Prostate gland (tissue), 2 donors: ENCODE measurements around the gene GPSM1.

Experiments
- CTCF ChIP-seq, 4 experiments: fragments of 200-600 bp in 2 of 4; fragments of 450-650 bp in 2 of 4; sonication (generic) in 2 of 4; IDR thresholded peaks; 1 replicate in 3 of 4; 2 replicates in 1 of 4; pipeline ENCODE4 v1.5.1; 2016 to 2019; ENCODE audit warnings: antibody characterized with exemption in 4 of 4, mild to moderate bottlenecking in 2 of 4, moderate library complexity in 2 of 4
- POLR2A ChIP-seq: fragments of 450-650 bp; IDR thresholded peaks from one replicate; pipeline ENCODE4 v1.6.1; 2016; ENCODE audit warnings: antibody characterized with exemption, mild to moderate bottlenecking
- POLR2AphosphoS5 ChIP-seq: sonication (generic); formaldehyde crosslinking; IDR thresholded peaks from one replicate; pipeline ENCODE4 v1.6.1; 2017; ENCODE audit warnings: antibody characterized with exemption

GRCh38 chr9:136290508-136291000 lies 36.8 kb upstream of the GPSM1 start:
- no peak for TF ChIP-seq CTCF (IDR thresholded peaks at IDR 0.05)
- TF ChIP-seq POLR2AphosphoS5, result no peak
- TF ChIP-seq POLR2A, result no peak
